Measurements from ENCODE around the gene DNAJB7. TPM values are rescaled to one million over a fixed set of nuclear protein-coding genes. Genes with fewer than 3 reads are reported as not detected.
"Not testable (repeated sequence)": the region's sequence is repeated elsewhere in the genome, so short reads cannot be mapped to it uniquely, and the experiment has no call there.

The DNAJB7 gene
- total and polyA plus RNA-seq, 2 donors (not counting 1 experiment from before 2014, with no cell fraction given) = not detected

DNA sequence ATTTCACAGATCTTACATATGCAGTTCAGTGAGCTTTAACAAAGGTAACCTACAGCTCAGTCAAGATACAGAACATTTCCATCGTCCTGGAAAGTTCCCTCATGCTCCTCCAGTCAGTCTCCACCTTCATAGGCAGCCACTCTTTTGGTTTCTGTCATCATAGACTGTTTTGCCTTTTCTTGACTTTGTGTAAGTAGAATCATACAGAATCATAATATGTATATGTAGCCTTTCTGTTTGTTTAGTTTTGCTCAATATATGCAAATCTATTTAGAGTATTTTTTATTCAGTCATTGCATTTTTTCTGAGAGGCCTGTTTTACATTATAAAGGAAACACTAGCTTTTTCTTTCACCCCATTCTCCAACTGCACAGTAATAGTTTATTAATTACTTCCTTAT is 15.0 kb upstream of the DNAJB7 start:
- Histone ChIP-seq H3K9me3 (ENCODE audit: control insufficient read depth, insufficient read depth, low read depth, low read length) (no peaks in the 10 kb centered on the region), H3K4me3 (replicated peaks in 1 of 4; ENCODE audit: control extremely low read depth in 1 of 4, insufficient read depth in 1 of 4, low read depth in 3 of 4, low read length in 4 of 4) (no peak overlapping the region), H3K27ac (ENCODE audit: insufficient read depth, low read length) (no peak overlapping the region), H2AFZ (ENCODE audit: low read length) (no peak overlapping the region), H3K4me2 (ENCODE audit: extremely low read depth, insufficient read depth, low read length) (no peak overlapping the region), H3K9ac (ENCODE audit: insufficient read depth, low read length) (no peak overlapping the region), H4K20me1 (ENCODE audit: control insufficient read depth, extremely low read depth, insufficient read depth, low read length) (no peaks in the 10 kb centered on the region), H3K79me2 (ENCODE audit: control insufficient read depth, insufficient read depth, low read length) (no peaks in the 10 kb centered on the region), H3K36me3 (ENCODE audit: control insufficient read depth, insufficient read depth, low read length) (no peaks in the 10 kb centered on the region), H3K4me1 (ENCODE audit: control insufficient read depth, extremely low read depth, insufficient read depth, low read length) (no peaks in the 10 kb centered on the region), H3K27me3 (ENCODE audit: control insufficient read depth, insufficient read depth, low read length) (no peaks in the 10 kb centered on the region)
- DNase-seq (ENCODE audit: low read depth in 2 of 2) = no peak
- no peak for TF ChIP-seq EZH2 (IDR thresholded peaks at IDR 0.05; ENCODE audit: low read length, missing control alignments)
- TF ChIP-seq, protein P1, sequence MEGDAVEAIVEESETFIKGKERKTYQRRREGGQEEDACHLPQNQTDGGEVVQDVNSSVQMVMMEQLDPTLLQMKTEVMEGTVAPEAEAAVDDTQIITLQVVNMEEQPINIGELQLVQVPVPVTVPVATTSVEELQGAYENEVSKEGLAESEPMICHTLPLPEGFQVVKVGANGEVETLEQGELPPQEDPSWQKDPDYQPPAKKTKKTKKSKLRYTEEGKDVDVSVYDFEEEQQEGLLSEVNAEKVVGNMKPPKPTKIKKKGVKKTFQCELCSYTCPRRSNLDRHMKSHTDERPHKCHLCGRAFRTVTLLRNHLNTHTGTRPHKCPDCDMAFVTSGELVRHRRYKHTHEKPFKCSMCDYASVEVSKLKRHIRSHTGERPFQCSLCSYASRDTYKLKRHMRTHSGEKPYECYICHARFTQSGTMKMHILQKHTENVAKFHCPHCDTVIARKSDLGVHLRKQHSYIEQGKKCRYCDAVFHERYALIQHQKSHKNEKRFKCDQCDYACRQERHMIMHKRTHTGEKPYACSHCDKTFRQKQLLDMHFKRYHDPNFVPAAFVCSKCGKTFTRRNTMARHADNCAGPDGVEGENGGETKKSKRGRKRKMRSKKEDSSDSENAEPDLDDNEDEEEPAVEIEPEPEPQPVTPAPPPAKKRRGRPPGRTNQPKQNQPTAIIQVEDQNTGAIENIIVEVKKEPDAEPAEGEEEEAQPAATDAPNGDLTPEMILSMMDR (conservative IDR thresholded peaks at IDR 0.05 in 1 of 2, IDR thresholded peaks at IDR 0.05 in 1 of 2; ENCODE audit: low read depth in 1 of 2, low read length in 2 of 2) = no peak

DNA sequence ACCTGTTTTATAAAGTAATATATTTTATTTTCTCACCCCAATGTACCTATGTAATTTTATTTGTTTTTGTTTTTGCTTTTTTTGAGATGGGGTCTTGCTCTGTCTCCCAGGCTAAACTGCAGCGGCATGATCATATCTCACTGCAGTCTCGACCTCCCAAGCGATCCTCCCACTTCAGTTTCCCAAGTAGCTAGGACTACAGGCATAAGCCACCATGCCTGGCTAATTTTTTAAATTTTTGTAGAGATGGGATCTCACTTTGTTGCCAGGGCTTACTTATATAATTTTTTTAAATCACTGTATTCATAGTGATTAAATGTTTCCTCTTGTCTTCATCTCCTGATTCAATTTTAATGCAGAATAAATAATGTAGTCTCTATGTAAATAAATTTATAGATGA is 13.2 kb upstream of the DNAJB7 start:
- TF ChIP-seq, protein P1 (conservative IDR thresholded peaks at IDR 0.05 in 1 of 2, IDR thresholded peaks at IDR 0.05 in 1 of 2; ENCODE audit: low read depth in 1 of 2, low read length in 2 of 2) = no peak
- TF ChIP-seq EZH2 (IDR thresholded peaks at IDR 0.05; ENCODE audit: low read length, missing control alignments) = no peak
- H4K20me1 ChIP-seq (ENCODE audit: control insufficient read depth, extremely low read depth, insufficient read depth, low read length) = no peaks in the 10 kb centered on the region
- DNase-seq (ENCODE audit: low read depth in 2 of 2) = no peak
- no peak overlapping the region for H3K4me3 ChIP-seq (replicated peaks in 1 of 4; ENCODE audit: control extremely low read depth in 1 of 4, insufficient read depth in 1 of 4, low read depth in 3 of 4, low read length in 4 of 4)
- no peak overlapping the region for H3K9ac ChIP-seq (ENCODE audit: insufficient read depth, low read length)
- no peak overlapping the region for H3K27ac ChIP-seq (ENCODE audit: insufficient read depth, low read length)
- no peaks in the 10 kb centered on the region for H3K9me3 ChIP-seq (ENCODE audit: control insufficient read depth, insufficient read depth, low read depth, low read length)
- H3K27me3 ChIP-seq (ENCODE audit: control insufficient read depth, insufficient read depth, low read length) = no peaks in the 10 kb centered on the region
- no peak overlapping the region for H2AFZ ChIP-seq (ENCODE audit: low read length)
- H3K4me1 ChIP-seq (ENCODE audit: control insufficient read depth, extremely low read depth, insufficient read depth, low read length) = no peaks in the 10 kb centered on the region
- H3K36me3 ChIP-seq (ENCODE audit: control insufficient read depth, insufficient read depth, low read length) = no peaks in the 10 kb centered on the region
- no peaks in the 10 kb centered on the region for H3K79me2 ChIP-seq (ENCODE audit: control insufficient read depth, insufficient read depth, low read length)
- H3K4me2 ChIP-seq (ENCODE audit: extremely low read depth, insufficient read depth, low read length) = no peak overlapping the region

DNA sequence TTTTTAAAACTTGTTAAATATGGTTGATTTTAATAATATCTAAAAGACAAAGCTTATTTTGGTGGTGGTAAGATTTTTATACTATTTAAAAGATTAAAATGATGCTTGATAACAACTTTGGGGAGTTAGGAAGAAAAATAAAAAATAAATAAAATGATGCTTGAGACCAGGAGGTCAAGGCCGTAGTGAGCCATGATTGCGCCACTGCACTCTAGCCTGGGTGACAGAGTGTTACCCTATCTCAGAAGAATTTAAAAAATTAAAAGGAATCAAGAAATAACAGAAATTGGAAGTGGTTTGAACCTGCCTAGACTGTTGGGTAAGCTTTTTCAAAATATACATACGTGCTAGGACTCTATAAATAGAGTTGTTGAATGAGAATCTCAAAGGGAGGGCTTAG is 12.1 kb upstream of the DNAJB7 start:
- H3K79me2 ChIP-seq (ENCODE audit: control insufficient read depth, insufficient read depth, low read length) = no peaks in the 10 kb centered on the region
- H3K4me2 ChIP-seq (ENCODE audit: extremely low read depth, insufficient read depth, low read length) = no peak overlapping the region
- H3K9ac ChIP-seq (ENCODE audit: insufficient read depth, low read length) = no peak overlapping the region
- TF ChIP-seq, protein P1 (conservative IDR thresholded peaks at IDR 0.05 in 1 of 2, IDR thresholded peaks at IDR 0.05 in 1 of 2; ENCODE audit: low read depth in 1 of 2, low read length in 2 of 2) = no peak
- no peaks in the 10 kb centered on the region for H3K27me3 ChIP-seq (ENCODE audit: control insufficient read depth, insufficient read depth, low read length)
- DNase-seq (ENCODE audit: low read depth in 2 of 2) = no peak
- H3K27ac ChIP-seq (ENCODE audit: insufficient read depth, low read length) = no peak overlapping the region
- H3K4me3 ChIP-seq (replicated peaks in 1 of 4; ENCODE audit: control extremely low read depth in 1 of 4, insufficient read depth in 1 of 4, low read depth in 3 of 4, low read length in 4 of 4) = no peak overlapping the region
- H3K9me3 ChIP-seq (ENCODE audit: control insufficient read depth, insufficient read depth, low read depth, low read length) = no peaks in the 10 kb centered on the region
- H3K36me3 ChIP-seq (ENCODE audit: control insufficient read depth, insufficient read depth, low read length) = peaks cover under 1% of the 10 kb centered on the region
- no peaks in the 10 kb centered on the region for H3K4me1 ChIP-seq (ENCODE audit: control insufficient read depth, extremely low read depth, insufficient read depth, low read length)
- no peaks in the 10 kb centered on the region for H4K20me1 ChIP-seq (ENCODE audit: control insufficient read depth, extremely low read depth, insufficient read depth, low read length)
- H2AFZ ChIP-seq (ENCODE audit: low read length) = no peak overlapping the region

DNA sequence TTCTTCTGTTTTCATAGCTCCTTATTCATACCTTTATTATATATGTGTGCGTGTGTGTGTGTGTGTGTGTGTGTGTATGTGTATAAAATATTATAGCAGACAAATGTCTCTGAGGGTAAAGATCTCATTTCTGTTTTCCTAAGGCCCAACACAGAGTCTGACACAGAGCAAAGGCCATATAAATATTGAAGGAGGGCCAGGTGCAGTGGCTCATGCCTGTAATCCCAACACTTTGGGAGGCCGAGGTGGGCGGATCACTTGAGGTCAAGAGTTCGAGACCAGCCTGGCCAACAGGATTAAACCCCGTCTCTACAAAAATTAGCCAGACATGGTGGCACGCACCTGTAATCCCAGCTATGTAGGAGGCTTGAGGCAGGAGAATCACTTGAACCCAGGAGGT is 6.5 kb upstream of the DNAJB7 start:
- not testable (repeated sequence) for H3K9ac ChIP-seq (ENCODE audit: insufficient read depth, low read length); H4K20me1 ChIP-seq (ENCODE audit: control insufficient read depth, extremely low read depth, insufficient read depth, low read length); H3K4me3 ChIP-seq (replicated peaks in 1 of 4; ENCODE audit: control extremely low read depth in 1 of 4, insufficient read depth in 1 of 4, low read depth in 3 of 4, low read length in 4 of 4); H3K27ac ChIP-seq (ENCODE audit: insufficient read depth, low read length); H3K4me1 ChIP-seq (ENCODE audit: control insufficient read depth, extremely low read depth, insufficient read depth, low read length); DNase-seq (ENCODE audit: low read depth in 2 of 2); H3K9me3 ChIP-seq (ENCODE audit: control insufficient read depth, insufficient read depth, low read depth, low read length); H3K27me3 ChIP-seq (ENCODE audit: control insufficient read depth, insufficient read depth, low read length); H3K4me2 ChIP-seq (ENCODE audit: extremely low read depth, insufficient read depth, low read length); H3K36me3 ChIP-seq (ENCODE audit: control insufficient read depth, insufficient read depth, low read length); H2AFZ ChIP-seq (ENCODE audit: low read length); H3K79me2 ChIP-seq (ENCODE audit: control insufficient read depth, insufficient read depth, low read length)

Measured in fibroblast of lung (primary cell).